GM19467 (cell line): ENCODE measurements around the gene TXNDC17.
"Not testable (repeated sequence)": the region's sequence is repeated elsewhere in the genome, so short reads cannot be mapped to it uniquely, and the experiment has no call there.

Source experiments
- ATAC-seq: cut with Tn5 transposase; IDR thresholded peaks from one replicate; pipeline ENCODE4 v1.9.1; 2021; ENCODE audit warnings: mild to moderate bottlenecking, moderate library complexity; ENCODE audit not compliant: unreplicated experiment

The TXNDC17 gene

DNA sequence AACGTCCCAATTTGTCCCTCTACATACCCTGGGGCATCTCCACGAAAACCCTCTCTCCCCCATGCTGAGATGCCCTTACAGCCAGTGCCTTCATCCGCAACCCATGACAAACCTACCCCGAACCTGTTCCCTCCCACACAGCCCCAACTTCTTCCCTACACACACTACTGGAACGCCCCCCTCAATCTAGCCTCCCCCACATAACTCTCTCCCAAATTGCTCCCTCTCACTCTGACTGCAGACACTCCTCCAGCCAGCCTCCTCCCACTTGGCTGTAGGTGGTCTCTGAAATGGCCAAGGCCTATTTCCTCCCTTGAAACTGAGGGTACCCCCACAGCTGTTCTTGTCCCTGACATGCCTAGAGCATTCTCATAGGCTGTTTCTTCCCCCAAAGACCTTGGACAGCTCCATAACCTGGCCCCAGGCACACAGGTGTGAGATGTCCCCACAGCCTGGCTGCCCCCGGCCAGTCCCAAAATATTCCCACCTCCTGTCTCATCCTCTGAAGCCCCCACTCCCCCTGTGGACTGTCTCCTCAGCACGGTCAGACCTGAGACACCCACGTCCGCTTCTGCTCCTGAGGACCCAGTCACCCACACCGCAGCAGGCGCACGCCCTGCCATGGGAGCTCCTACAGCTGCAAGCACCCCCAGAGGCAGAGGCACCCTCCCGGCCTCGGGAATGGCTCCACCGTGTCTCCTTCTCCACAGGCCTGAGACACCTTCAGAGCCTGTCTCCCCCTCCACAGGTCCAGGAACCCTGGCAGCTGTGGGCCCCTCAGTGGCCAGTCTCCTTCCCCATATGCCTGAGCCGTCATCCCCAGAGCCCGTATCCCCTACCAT is 4.0 kb upstream of the TXNDC17 start:
- ATAC-seq: no peak

GRCh38 chr17:6637458-6637840 is 3.4 kb upstream of the TXNDC17 start:
- ATAC-seq: no peak

DNA sequence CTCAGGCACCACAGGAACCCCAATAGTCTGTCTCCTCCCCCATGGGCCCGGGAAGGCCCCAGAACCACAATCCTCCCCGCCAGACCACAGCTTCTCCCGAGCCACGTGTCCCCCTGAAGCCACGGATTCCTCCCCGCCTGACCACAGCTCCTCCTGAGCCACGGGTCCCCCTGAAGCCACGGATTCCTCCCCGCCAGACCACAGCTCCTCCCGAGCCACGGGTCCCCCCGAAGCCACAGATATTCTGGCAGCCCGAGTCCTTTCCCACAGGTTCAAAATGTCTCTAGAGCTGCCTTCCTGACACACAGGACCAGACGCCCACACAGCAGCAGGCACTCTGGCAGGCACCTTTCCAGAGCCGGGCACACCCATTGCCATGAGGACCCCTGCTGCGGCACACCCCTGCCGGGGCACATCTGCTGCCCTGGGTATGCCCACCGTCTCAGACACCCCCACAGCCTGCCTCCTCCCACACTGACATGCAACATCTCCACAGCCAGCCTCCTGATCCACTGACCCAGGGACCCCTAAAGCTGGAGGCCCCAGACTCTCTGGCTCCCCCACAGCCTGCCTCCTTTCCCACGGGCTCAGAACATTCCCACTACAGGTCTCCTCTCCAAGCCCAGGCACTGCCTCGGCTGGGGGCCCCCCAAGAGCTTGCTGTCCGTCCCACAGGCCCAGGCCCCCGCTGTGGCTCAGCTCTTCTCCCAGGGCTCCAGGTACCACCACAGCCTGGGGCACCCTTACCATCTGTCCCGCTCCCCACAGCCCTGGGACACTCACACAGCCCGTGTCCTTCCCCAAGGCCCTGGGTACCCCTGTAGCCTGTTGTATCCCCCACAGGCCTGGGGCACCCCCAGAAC is 2.6 kb upstream of the TXNDC17 start:
- ATAC-seq: no peak

DNA sequence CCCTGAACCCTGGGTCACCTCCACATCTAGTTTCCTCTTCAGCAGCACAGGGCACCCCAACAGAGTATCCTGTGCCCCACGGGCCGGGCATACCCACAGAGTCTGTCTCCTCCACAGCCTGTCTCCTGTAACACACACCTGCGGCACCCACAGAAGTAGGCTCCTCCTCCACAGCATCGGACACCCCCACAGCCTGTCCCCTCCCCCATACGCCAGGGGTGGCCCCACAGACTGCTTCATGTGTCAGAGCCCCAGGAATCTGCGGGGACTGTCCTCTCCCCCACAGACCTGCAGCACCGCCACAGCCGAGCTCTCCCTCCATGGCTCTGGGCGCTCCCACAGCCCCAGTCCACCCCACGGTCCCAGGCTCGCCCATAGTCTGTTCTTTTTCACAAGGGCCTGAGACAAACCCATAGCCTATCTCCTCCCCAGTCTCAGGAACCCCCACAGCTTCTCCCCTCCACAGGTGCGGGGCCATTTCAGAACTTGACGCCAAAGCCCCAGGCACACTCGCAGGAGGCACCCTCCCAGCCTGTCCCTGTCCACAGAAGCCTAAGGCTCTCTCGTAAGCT is 1.8 kb upstream of the TXNDC17 start:
- ATAC-seq: no peak

GRCh38 chr17:6639586-6640535 is 999 bp upstream of the TXNDC17 start:
- no peak for ATAC-seq

GRCh38 chr17:6641247-6641863 is 495 bp downstream of the TXNDC17 start:
- ATAC-seq: no peak

- no peak for ATAC-seq
Observed at GRCh38 chr17:6642592-6642991, 1.7 kb downstream of the TXNDC17 start.

DNA sequence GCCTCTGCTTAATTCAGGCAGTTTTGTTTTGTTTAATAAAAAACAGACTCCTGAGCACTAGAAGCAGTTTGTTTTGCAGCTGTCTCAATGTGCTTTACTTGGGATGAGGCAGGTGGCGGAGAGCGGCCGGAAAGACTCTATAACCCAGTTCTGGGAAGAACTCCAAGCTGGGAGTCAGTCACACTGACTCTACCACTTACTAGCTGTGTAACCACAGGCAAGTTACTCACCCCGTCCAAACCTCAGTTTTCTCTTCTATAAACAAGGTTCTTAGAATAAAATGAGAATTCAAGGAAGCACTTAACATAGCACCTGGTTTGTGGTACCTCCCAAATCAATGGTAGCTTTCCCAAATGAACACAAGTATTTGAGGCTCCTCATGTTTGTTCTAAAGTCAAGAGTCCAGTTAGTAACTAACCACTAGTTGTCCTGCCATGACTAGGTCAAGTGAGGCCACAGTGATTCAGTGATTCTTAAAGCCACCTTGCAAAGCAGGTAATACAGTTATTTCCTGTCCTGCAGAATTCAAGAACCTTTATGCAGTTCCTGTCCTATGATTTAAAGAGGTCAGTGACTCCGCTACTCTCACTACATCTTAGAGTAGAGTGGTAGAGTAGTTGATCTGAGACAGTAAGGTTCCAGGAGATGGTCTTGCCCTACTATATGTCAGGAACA is 2.7 kb downstream of the TXNDC17 start:
- ATAC-seq: no peak

GRCh38 chr17:6648181-6648580 is 7.3 kb downstream of the TXNDC17 start:
- ATAC-seq: no peak

GRCh38 chr17:6651354-6651918 is 10.6 kb downstream of the TXNDC17 start, which contains the start of the genes C17orf100 and MED31:
TSS of gene C17orf100 (plus strand) at chr17:6651762. CDS start at chr17:6651914, 152 bp downstream.
TSS of gene MED31 (minus strand) at chr17:6651605. CDS start at chr17:6651528, 77 bp downstream.
- ATAC-seq: peak; percentile 83

DNA sequence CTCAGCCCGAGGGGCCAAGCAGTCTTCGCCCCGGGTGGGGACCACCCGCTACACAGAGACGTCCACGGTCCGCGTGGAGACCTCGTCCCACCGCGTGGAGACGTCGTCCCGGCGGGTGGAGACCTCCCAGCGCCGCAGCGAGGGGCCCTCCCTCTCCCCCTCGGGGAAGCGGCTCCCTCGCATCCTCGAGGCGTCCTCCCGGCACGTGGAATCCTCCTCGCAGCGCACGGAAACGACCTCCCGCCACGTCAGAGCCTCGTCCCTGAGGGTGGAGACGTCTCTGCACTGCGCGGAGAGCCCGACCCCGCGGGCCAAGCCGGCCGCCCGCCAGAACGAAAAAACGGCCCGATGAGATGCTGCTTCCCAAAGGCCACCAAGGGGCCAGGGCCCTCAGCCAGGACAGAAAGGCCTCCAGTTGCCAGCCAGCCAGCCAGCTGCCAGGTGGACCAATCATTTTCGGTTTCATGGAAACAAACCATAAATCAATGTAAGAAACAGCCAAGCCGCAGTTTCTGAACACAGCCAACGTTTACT is 11.1 kb downstream of the TXNDC17 start:
- ATAC-seq: peak; percentile 17

GRCh38 chr17:6654841-6655731 is 14.2 kb downstream of the TXNDC17 start:
- ATAC-seq: no peak

DNA sequence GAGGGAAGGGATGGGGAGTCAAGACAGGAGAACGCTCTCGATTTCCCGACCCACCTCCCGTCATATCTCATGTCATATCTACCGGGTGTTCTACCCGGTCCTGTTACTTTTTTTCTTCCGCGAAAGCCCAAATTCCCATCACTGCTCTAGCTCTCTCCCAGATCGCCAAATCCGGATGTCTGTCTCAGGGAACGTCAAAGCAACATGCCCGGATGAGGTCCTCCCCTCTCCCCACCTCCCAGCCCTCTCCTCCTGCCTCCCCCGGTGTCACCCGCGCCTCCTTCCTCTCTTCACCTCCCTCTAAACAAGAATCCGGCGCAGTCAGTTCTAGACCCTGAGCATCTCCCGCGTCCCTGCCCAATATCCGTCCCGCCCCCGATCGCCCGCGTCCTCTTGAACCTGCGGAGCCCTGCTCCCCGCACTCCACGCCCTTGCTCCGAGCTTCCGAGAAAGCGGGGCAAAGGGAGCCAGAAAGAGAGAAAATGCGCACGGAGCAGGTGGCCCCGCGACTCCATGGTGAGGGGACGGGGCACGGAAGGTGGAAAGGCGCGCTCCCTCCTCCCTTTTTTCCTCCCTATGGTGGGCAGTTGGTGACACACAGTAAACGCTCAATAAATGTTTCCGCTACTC is 15.0 kb downstream of the TXNDC17 start:
- not testable (repeated sequence) for ATAC-seq

DNA sequence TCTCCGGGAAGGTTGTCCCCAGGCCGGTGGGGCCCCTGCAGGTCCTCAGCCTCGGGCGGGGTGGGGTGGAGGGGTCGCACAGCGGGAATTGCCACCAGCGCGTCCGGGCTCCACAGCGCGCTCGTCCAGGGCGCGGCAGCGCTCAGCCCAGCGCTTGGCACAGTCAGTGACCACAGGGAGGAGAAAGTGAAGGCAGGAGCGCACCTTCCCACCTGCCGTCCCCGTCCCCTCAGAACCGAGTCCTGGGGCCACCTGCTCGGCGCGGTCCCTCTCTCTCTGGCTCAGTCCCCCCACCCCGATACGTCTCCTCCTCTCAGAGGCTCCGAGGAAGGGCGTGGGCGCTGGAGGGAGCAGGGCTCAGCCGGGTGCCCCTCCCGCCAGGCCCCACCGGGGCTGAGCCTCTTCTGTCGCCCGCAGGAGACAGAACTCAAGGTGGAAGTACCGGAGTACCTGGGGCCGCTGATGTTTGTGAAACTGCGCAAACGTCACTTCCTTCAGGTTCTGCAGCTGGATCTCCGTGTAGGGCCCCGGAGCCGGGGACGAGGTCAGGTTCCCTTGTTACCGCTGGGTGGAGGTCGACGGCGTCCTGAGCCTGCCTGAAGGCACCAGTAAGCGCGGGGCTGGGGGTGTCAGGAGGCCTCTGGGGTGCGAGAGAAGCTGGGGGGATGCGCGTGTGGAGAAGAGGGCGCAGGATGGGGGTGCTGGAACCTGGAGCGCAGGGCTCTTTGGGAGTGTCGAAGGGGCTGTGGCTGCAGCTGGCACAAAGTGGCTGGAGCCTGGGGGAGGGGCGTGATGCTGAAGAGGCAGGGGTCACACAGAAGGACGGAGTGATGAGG is 16.2 kb downstream of the TXNDC17 start:
- ATAC-seq: not testable (repeated sequence)

DNA sequence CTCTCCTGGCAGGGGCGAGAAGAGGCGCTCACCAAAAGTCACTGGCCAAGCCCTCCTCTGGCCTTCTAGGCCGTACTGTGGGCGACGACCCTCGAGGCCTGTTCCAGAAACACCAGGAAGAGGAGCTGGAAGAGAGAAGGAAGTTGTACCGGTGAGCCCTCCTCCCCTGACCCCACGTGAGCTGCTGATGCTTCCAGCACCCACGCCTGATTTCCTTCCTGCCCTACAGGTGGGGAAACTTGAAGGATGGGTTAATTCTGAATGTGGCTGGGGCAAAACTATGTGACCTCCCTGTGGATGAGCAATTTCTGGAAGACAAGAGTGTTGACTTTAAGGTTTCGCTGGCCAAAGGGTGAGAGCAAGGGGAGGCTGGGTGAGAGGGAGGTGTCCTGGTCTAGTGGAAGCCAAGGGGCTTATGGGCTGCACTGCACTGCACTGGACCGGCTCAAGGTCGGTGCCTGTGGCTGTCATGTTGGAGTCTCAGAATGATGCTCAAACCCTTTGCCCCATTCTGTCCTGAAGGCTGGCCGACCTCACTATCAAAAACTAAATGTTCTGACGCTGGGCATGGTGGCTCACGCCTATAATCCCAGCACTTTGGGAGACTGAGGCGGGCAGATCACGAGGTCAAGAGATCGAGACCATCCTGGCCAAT is 16.9 kb downstream of the TXNDC17 start:
- no peak for ATAC-seq

DNA sequence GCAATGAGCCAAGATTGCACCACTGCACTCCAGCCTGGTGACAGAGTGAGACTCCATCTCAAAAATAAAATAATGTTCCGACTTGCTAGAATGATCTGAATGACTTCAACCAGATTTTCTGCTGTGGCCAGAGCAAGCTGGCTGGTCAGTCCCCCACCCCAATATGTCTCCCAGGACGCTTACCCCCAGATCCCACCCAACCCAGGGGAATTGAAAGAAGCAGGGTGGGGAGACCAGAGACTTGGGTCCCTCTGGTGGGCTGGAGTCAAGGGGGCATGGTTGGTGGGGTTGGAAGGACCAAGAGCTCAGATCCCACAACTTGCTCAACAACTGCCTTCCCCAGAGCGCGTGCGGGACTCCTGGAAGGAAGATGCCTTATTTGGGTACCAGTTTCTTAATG is 17.6 kb downstream of the TXNDC17 start:
- ATAC-seq: not testable (repeated sequence)
